Neural progenitor cell (in vitro differentiated cells): ENCODE results near the gene ZNF691.

Source experiments
- CTCF ChIP-seq: fragments of 200-600 bp; sonication (generic); IDR thresholded peaks from 2 replicates; pipeline ENCODE4 v1.5.1; 2017; ENCODE audit warnings: antibody characterized with exemption, mild to moderate bottlenecking
- EZH2 ChIP-seq: fragments of 200-600 bp; sonication (generic); IDR thresholded peaks from 2 replicates; pipeline ENCODE4 v1.6.1; 2017; ENCODE audit warnings: antibody characterized with exemption, mild to moderate bottlenecking, moderate library complexity

GRCh38 chr1:42797414-42797813, 49.0 kb upstream of the ZNF691 start:
- no peak for TF ChIP-seq EZH2
- no peak for TF ChIP-seq CTCF
